GM18517 (cell line): ENCODE measurements around the gene SNRPA1.
"Not testable (repeated sequence)": the region's sequence is repeated elsewhere in the genome, so short reads cannot be mapped to it uniquely, and the experiment has no call there.

Source experiments
- ATAC-seq: cut with Tn5 transposase; IDR thresholded peaks from one replicate; pipeline ENCODE4 v1.9.1; 2021; ENCODE audit warnings: mild to moderate bottlenecking, moderate library complexity; ENCODE audit not compliant: unreplicated experiment

The SNRPA1 gene

DNA sequence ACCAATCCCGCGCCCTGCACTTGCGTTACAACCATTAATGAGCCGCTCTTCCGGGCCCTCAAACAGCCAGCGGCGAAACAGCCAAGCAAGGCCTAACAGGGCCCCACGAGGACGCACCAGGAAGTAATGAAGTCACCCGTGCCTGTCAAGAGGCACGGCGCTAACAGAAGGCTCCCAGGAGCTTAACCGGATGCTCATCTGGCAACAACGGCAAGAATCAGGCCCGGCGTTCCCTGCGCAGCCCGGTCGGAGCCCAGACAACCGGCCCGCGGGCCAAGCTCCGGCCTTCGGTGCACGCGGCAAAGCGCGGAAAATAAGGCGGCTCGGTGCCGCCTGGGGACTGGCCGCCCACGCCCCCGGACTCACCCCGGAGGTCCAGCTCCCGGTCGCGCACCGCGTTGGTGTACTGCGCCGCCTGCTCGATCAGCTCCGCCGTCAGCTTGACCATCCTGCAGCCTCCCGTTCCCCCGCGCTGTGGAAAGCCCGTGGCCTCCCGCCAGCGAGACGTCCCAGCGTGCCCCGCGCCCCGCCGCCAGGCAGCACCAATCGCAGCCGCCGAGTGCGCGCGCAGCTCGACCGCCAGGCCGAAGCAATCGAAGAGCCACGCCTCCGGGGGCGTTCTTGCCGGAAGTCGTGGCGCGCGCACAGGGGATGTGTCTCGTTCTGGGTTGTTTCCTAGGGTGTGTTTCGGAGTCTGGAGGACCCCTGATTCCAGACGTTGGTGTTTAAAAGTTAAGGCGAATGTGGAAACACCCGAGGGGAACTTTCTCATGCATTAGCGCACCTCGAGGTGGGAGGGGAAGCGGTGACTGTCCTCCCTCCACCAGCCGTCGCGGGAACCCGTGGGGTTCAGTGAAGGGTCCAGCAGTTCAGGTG is at the start of gene SNRPA1:
Gene SNRPA1 (minus strand): TSS at position 518 of the 876 bp plus-strand sequence. CDS start 70 bp downstream, at position 448.
- peak; percentile 74 for ATAC-seq

DNA sequence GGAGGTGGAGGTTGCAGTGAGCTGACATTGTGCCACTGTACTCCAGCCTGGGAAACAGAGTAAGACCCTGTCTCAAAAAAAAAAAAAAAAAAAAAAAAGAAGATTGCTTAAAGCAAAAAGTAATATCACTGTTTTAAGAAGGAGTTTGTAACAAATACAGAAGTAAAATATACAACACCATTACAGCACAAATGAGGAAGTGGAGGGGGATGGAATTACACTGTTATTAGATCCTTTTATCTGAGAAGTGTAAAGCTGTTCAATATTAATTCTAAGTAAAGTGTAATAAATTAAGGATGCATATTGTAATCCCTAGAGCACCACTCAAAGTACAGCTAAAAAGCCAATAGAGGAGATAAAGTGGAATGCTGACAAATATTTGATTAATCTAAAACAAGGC is 47.0 kb upstream of the SNRPA1 start:
- ATAC-seq = no peak

GRCh38 chr15:101338502-101339057 is 43.5 kb upstream of the SNRPA1 start:
- ATAC-seq = no peak

- no peak for ATAC-seq
Measured at GRCh38 chr15:101337976-101338375, 42.9 kb upstream of the SNRPA1 start.

DNA sequence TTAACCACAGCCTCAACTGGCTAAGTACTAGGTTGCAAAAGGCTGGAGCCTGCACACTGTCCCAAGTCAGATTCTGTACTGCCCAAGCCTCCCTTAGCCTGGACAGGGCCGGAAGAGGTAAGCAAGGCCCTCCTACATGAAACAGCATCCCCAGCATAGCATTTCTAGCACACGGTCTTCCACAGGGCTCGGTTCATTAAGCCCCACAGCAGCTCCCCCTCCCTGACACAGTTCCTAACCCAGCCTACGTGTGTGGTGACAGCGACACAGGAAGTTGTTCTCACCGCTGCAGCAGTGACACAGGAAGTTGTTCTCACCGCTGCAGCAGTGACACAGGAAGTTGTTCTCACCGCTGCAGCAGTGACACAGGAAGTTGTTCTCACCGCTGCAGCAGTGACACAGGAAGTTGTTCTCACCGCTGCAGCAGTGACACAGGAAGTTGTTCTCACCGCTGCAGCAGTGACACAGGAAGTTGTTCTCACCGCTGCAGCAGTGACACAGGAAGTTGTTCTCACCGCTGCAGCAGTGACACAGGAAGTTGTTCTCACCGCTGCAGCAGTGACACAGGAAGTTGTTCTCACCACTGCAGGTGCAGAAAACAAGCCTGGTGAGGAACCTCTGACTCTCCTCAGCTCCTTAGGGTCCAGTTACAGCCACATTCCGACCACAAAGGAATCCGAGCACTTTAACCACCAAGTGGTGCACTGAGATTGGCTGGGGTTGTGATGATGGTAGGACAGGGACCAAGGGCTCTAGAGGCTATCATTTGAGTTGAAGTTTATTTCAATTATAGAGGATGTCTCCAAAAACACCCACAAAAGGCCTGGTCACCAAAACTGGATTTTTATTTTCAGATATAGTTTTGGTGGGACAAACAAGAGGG is 39.1 kb upstream of the SNRPA1 start:
- ATAC-seq = not testable (repeated sequence)

- no peak for ATAC-seq
Measured at GRCh38 chr15:101332061-101332467, 37.0 kb upstream of the SNRPA1 start.

DNA sequence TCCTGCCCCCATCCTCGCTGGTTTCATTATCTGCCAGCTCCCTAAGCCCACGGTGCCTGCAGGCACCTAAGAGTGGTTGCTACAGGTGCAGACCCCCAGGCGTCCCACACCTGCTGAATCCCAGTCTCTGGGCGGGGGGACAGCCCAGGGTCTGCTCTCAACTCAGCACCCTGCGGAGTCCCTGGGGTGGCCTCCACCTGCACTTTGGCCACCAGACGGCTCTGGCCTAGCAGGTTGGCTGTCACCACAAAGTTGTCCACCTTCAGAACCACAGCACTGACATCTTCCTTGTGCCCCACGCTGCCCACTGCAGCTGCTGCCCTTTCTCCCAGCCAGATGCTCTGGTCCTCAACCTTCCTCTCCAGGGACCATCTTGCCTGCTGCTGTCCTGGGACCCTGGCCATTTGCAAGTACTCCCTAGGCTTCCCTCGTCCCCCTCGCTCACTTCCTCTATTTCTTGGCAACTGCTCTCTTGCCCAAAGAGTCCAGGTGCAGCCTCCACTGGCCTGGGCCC is 34.9 kb upstream of the SNRPA1 start:
- ATAC-seq = no peak

DNA sequence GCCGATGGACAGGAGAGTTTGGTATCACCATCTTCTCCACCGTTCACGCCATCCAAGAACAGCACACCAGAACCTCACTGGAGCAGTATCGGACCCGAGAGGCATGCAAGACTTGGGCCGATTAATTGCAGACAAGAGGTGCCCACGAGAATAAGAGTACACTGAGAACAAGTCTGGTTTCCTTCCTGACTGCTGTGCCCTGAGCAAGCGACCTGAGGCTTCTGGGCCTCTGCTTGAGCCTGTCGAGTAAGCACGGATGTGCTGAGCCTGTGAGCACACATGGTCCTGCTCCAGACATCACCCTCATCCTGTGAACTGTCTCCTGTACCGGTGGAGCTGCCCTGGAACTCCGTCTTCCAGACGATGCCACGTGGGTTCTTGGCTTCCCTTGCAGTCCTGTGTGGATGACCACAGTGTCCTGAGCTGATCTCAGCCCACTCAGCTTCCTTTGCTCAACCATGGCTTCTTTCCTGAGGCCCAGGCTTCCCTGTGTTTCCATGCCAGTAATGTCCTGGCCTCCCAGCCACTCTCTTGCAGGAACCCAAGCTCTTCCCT is 34.3 kb upstream of the SNRPA1 start:
- no peak for ATAC-seq

DNA sequence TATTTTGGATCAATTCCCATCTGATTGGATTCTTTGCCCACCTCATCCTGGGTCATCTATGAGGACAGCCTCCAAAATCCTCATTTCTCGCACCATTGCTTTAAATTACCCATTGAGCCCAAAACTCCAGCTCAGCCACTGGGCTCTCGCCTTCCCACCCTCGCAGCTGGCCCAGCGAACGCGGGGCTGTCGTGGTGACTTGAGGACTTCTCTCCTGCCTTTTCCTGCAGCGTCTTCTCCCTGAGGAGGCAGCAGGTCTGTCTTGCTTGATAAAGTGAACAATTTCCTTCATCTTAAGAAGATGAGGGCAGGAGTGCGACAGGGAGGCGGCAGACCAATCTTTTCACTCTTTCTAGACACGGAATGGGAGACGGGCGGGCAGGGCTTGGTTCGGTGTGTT is 33.0 kb upstream of the SNRPA1 start:
- no peak for ATAC-seq

GRCh38 chr15:101327147-101327740 is 32.2 kb upstream of the SNRPA1 start:
- ATAC-seq = no peak

DNA sequence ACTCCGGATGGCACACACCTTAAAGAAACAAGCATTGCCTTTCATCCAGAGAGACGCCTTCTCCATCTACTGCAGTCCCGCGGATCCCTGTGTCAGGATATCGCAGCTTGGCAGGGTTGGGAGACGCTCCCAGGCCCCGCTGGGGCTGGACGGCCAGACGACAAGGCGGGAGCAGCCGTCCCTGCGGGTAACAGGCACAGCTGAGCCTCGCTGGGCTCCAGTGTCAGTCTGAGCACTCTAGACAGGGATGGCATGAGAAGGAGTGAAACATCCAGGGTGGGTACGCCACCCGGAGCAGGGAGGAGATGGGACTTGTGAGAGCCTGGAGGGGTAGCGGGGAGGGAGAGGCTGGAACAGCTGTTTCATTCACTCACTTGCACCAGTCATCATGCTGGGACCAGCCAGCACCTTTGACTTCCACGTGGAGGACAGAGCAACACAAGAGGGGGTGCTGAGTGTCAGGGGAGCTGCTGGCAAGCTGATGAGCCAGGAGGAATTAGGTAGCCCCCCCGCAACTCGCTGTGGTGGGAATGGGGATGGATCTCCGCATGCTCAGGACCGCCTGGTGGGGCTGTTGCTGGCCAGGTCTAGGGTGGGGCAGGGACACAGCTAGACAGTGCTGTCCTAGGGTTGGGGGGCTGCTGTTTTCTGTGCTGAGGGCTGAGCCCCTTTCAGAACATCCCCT is 31.6 kb upstream of the SNRPA1 start:
- ATAC-seq = no peak

DNA sequence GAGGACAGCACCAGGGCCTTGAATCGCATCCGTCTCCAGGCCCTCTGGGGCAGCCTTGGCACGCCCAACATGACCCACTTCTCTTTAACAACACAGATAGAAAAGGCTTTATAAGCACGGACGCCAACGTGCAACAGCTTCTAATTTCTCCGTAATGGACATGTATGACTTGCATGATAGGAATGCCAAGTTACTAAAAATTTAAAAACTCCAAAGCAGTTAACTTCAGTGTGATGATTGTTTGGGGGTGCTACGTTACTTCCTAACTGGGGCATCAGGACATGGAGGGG is 30.9 kb upstream of the SNRPA1 start:
- ATAC-seq = no peak

- ATAC-seq = no peak
Measured at GRCh38 chr15:101325263-101326025, 30.4 kb upstream of the SNRPA1 start.

GRCh38 chr15:101324524-101325177 is 29.6 kb upstream of the SNRPA1 start:
- no peak for ATAC-seq

DNA sequence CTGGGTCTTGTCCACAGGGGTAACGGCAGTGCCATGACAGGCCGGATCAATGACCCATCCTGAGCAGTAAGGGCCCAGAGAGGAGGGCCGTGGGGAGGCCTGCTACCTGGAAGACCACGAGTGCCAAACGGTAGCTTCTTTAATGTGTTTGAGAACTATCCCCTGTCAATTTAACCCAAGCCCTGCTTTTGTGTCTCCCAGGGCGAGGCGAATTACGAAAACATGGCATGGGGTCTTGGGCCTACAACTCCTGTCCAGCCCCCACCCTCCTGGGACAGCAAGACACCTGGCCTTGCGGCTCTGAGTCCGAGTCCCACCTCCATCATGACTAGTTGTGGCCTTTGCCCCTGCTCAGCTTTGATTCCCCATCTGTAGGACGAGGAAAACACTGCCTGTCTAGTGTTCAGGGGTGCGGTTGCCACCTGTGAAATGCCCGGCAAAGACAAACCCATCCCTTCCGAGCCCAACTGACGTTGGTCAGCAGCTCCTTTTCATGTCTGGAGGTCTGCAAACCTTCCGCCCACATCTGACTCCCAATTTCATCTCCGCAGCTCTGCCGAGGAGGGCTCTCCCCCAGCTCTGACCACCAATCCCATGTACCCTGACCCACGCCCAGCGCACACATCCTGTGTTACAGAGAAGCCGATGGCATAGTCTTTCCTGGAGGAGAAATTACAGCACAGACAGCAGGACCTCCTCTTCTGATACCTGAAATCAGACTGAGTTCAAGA is 28.9 kb upstream of the SNRPA1 start:
- ATAC-seq = no peak

GRCh38 chr15:101322854-101323477 is 27.9 kb upstream of the SNRPA1 start:
- ATAC-seq = no peak

GRCh38 chr15:101322016-101322695 is 27.1 kb upstream of the SNRPA1 start:
- ATAC-seq = no peak
